GM19372 (cell line): ENCODE results near the gene KCTD17.

Experiments
- ATAC-seq: cut with Tn5 transposase; IDR thresholded peaks from one replicate; pipeline ENCODE4 v1.9.1; 2021; ENCODE audit warnings: mild to moderate bottlenecking, low read depth, moderate library complexity; ENCODE audit not compliant: unreplicated experiment

The KCTD17 gene

GRCh38 chr22:37075046-37075445 lies 23.5 kb downstream of the KCTD17 start:
- no peak for ATAC-seq

GRCh38 chr22:37075822-37076433 lies 24.4 kb downstream of the KCTD17 start:
- ATAC-seq, result no peak

GRCh38 chr22:37077802-37078448 lies 26.4 kb downstream of the KCTD17 start:
- ATAC-seq, result no peak

- no peak for ATAC-seq
Observed at GRCh38 chr22:37079158-37079557, 27.6 kb downstream of the KCTD17 start.

GRCh38 chr22:37079668-37080171 lies 28.2 kb downstream of the KCTD17 start:
- no peak for ATAC-seq

- no peak for ATAC-seq
Observed at GRCh38 chr22:37080438-37080837, 28.9 kb downstream of the KCTD17 start.

- ATAC-seq, result no peak
Observed at GRCh38 chr22:37080838-37081237, 29.3 kb downstream of the KCTD17 start.

GRCh38 chr22:37082251-37082873 lies 30.8 kb downstream of the KCTD17 start:
- ATAC-seq, result no peak

GRCh38 chr22:37083914-37084313 lies 32.4 kb downstream of the KCTD17 start:
- no peak for ATAC-seq

GRCh38 chr22:37084385-37084784 lies 32.8 kb downstream of the KCTD17 start:
- ATAC-seq, result no peak

GRCh38 chr22:37086184-37086583 lies 34.6 kb downstream of the KCTD17 start:
- ATAC-seq, result no peak

- ATAC-seq, result no peak
Observed at GRCh38 chr22:37088108-37088605, 36.6 kb downstream of the KCTD17 start.

- ATAC-seq, result no peak
Observed at GRCh38 chr22:37088750-37089408, 37.3 kb downstream of the KCTD17 start.

GRCh38 chr22:37089434-37089833 lies 37.9 kb downstream of the KCTD17 start:
- ATAC-seq, result no peak

GRCh38 chr22:37090920-37091695 lies 39.6 kb downstream of the KCTD17 start:
- no peak for ATAC-seq

- no peak for ATAC-seq
Observed at GRCh38 chr22:37091994-37092393, 40.5 kb downstream of the KCTD17 start.

- no peak for ATAC-seq
Observed at GRCh38 chr22:37092997-37093396, 41.5 kb downstream of the KCTD17 start.

GRCh38 chr22:37094239-37094638 lies 42.7 kb downstream of the KCTD17 start:
- ATAC-seq, result no peak

- ATAC-seq, result no peak
Observed at GRCh38 chr22:37095113-37095512, 43.6 kb downstream of the KCTD17 start.

- ATAC-seq, result no peak
Observed at GRCh38 chr22:37097346-37097745, 45.8 kb downstream of the KCTD17 start.
